Ishikawa (cell line): ENCODE measurements around the gene KRTAP4-4.
"Not testable (repeated sequence)": the region's sequence is repeated elsewhere in the genome, so short reads cannot be mapped to it uniquely, and the experiment has no call there.

Experiments
- CEBPB ChIP-seq: IDR thresholded peaks from 2 replicates; pipeline ENCODE4 v1.6.1; 2012
- CREB1 ChIP-seq: IDR thresholded peaks from 2 replicates; pipeline ENCODE4 v1.6.1; 2012; ENCODE audit warnings: low read depth
- EGR1 ChIP-seq: IDR thresholded peaks from 2 replicates; pipeline ENCODE4 v1.6.1; 2012
- EP300 ChIP-seq: IDR thresholded peaks from 2 replicates; pipeline ENCODE4 v1.6.1; 2012; ENCODE audit warnings: borderline replicate concordance
- FOXM1 ChIP-seq: IDR thresholded peaks from 2 replicates; pipeline ENCODE4 v1.6.1; 2012; ENCODE audit warnings: low read depth, borderline replicate concordance
- NFIC ChIP-seq: IDR thresholded peaks from 2 replicates; pipeline ENCODE4 v1.6.1; 2012
- RAD21 ChIP-seq: IDR thresholded peaks from 2 replicates; pipeline ENCODE4 v1.6.1; 2012; ENCODE audit warnings: low read depth
- TAF1 ChIP-seq: IDR thresholded peaks from 2 replicates; pipeline ENCODE4 v1.6.1; 2012; ENCODE audit warnings: low read depth, mild to moderate bottlenecking
- TCF12 ChIP-seq: IDR thresholded peaks from 2 replicates; pipeline ENCODE4 v1.6.1; 2012; ENCODE audit warnings: low read depth
- TEAD4 ChIP-seq: IDR thresholded peaks from 2 replicates; pipeline ENCODE4 v1.6.1; 2012
- YY1 ChIP-seq: IDR thresholded peaks from 2 replicates; pipeline ENCODE4 v1.6.1; 2012; ENCODE audit warnings: low read depth
- ZBTB7A ChIP-seq: IDR thresholded peaks from 2 replicates; pipeline ENCODE4 v1.6.1; 2012; ENCODE audit warnings: low read depth
- TF ChIP-seq, protein P1 (sequence below): IDR thresholded peaks from 2 replicates; pipeline ENCODE4 v1.6.1; 2012
- TF ChIP-seq, protein P2 (sequence below): IDR thresholded peaks from 2 replicates; pipeline ENCODE4 v1.6.1; 2012; ENCODE audit warnings: low read depth, mild to moderate bottlenecking
- TF ChIP-seq, protein P3 (sequence below): IDR thresholded peaks from 2 replicates; pipeline ENCODE4 v1.6.1; 2012

Gene KRTAP4-4

DNA sequence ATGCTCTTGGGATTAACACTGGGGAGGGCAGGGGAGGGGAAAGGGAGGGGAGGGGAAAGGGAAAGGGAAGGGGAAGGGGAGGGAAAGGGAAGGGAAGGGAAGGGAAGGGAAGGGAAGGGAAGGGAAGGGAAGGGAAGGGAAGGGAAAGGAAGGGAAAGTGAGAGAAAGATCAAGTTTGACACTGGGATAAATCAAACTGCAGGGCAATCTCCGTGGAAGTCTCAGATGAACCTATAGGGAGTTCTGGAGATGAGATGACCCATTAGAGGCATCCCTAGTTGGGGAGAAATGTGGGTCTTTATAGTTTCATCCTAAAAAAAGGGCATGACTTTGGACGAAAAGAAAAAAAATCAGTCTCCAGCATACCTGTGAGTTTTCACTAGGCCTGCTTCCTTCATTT is 38.8 kb downstream of the KRTAP4-4 start:
- no peak for TF ChIP-seq EP300
- no peak for TF ChIP-seq FOXM1
- TF ChIP-seq NFIC = no peak
- TF ChIP-seq EGR1 = no peak
- TF ChIP-seq CREB1 = no peak
- TF ChIP-seq TAF1 = no peak
- TF ChIP-seq, protein P1, sequence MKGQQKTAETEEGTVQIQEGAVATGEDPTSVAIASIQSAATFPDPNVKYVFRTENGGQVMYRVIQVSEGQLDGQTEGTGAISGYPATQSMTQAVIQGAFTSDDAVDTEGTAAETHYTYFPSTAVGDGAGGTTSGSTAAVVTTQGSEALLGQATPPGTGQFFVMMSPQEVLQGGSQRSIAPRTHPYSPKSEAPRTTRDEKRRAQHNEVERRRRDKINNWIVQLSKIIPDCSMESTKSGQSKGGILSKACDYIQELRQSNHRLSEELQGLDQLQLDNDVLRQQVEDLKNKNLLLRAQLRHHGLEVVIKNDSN = no peak
- TF ChIP-seq, protein P2, sequence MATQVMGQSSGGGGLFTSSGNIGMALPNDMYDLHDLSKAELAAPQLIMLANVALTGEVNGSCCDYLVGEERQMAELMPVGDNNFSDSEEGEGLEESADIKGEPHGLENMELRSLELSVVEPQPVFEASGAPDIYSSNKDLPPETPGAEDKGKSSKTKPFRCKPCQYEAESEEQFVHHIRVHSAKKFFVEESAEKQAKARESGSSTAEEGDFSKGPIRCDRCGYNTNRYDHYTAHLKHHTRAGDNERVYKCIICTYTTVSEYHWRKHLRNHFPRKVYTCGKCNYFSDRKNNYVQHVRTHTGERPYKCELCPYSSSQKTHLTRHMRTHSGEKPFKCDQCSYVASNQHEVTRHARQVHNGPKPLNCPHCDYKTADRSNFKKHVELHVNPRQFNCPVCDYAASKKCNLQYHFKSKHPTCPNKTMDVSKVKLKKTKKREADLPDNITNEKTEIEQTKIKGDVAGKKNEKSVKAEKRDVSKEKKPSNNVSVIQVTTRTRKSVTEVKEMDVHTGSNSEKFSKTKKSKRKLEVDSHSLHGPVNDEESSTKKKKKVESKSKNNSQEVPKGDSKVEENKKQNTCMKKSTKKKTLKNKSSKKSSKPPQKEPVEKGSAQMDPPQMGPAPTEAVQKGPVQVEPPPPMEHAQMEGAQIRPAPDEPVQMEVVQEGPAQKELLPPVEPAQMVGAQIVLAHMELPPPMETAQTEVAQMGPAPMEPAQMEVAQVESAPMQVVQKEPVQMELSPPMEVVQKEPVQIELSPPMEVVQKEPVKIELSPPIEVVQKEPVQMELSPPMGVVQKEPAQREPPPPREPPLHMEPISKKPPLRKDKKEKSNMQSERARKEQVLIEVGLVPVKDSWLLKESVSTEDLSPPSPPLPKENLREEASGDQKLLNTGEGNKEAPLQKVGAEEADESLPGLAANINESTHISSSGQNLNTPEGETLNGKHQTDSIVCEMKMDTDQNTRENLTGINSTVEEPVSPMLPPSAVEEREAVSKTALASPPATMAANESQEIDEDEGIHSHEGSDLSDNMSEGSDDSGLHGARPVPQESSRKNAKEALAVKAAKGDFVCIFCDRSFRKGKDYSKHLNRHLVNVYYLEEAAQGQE = no peak
- TF ChIP-seq TCF12 = no peak
- TF ChIP-seq TEAD4 = no peak
- TF ChIP-seq YY1 = no peak
- no peak for TF ChIP-seq CEBPB
- TF ChIP-seq ZBTB7A = no peak
- no peak for TF ChIP-seq RAD21
- TF ChIP-seq, protein P3, sequence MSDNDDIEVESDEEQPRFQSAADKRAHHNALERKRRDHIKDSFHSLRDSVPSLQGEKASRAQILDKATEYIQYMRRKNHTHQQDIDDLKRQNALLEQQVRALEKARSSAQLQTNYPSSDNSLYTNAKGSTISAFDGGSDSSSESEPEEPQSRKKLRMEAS = no peak

DNA sequence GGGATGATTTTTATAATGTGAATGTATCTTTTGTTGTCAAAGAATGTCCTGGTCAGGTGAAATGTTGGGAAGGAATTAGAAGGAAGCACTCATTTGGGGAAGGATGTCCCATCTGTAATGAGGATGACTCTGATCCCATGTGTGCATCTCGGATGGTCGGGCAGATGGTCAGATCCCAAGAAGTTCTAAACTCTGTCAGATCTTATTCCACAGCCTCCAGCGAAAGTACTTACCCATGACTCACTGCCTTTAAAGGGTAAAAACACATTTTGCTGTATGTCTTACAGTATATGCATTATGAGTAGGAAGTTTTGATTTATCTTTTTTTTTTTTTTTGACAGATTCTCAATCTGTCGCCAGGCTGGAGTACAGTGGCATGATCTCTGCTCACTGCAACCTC is 41.8 kb downstream of the KRTAP4-4 start:
- TF ChIP-seq CEBPB (no peak), TCF12 (no peak), TEAD4 (no peak), RAD21 (no peak), EGR1 (no peak), NFIC (no peak), CREB1 (no peak), EP300 (no peak), YY1 (no peak), ZBTB7A (no peak), FOXM1 (no peak), TAF1 (no peak)
- TF ChIP-seq, protein P1 = no peak
- TF ChIP-seq, protein P3 = no peak
- TF ChIP-seq, protein P2 = no peak

DNA sequence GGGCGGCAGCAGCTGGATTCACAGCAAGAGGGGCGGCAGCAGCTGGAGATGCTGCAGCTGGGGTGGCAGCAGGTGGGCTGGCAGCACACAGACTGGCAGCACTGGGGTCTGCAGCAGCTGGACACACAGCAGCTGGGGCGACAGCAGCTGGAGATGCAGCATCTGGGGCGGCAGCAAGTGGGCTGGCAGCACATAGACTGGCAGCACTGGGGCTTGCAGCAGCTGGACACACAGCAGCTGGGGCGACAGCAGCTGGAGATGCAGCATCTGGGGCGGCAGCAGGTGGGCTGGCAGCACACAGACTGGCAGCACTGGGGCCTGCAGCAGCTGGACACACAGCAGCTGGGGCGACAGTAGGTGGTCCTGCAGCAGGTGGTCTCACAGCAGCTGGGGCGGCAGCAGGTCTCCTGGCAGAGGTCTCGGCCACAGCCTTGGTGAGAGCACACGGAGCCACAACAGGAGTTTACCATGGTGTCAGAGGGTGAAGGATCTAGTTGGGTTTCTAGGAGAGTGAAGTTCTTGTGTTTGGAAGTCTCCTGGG is 42.6 kb downstream of the KRTAP4-4 start, which contains the start of gene KRTAP4-11:
TSS of gene KRTAP4-11 (minus strand) at position 528 of the 541 bp plus-strand sequence. CDS start at position 470, 58 bp downstream.
- TF ChIP-seq TCF12, YY1: not testable (repeated sequence)
- TF ChIP-seq, protein P2 = not testable (repeated sequence)

DNA sequence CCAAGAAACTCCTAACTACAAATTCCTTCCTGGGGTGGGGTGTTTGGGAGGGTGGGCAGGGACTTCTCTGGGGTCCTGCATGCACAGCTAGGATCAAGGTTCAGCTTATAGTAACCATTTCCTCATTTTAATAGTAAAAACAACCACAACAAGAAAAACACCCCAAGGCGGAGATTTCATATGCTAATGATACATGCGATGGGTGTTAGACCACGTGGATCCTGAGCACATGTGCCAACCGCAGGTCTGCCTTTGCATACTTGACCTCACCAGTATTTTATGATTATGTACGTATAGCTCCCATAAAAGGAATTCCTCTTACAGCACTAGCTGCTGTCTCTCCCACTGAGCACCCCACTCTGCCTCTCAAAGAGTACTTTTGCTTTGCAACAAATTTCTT is 44.3 kb downstream of the KRTAP4-4 start:
- TF ChIP-seq TAF1 = no peak
- TF ChIP-seq, protein P3 = no peak
- TF ChIP-seq TCF12 = no peak
- TF ChIP-seq, protein P1 = no peak
- TF ChIP-seq EGR1 = no peak
- no peak for TF ChIP-seq TEAD4
- no peak for TF ChIP-seq RAD21
- TF ChIP-seq CEBPB = no peak
